Prostate gland (tissue), 2 donors: ENCODE results near the gene FNDC8. TPM values are rescaled to one million over a fixed set of nuclear protein-coding genes. Genes with fewer than 3 reads are reported as not detected.

Source experiments
- DNase-seq: peaks from one replicate; pipeline ENCODE4 v3.0.0-alpha.2; 2019; ENCODE audit warnings: low spot score
- H3K27ac ChIP-seq, 2 donors: fragments of 200-600 bp; sonication (generic); 2 replicates each; pipeline ENCODE4 v1.5.1; 2017 to 2019
- H3K27me3 ChIP-seq: fragments of 200-600 bp; sonication (generic); replicated peaks from 2 replicates; pipeline ENCODE4 v1.5.1; 2019; ENCODE audit not compliant: insufficient read depth
- H3K36me3 ChIP-seq, 2 donors: fragments of 200-600 bp; sonication (generic); 1 replicate in 1 of 2; 2 replicates in 1 of 2; pipeline versions ENCODE4 v1.5.1 to v1.8.1; 2017 to 2019
- H3K4me1 ChIP-seq: fragments of 200-600 bp; sonication (generic); replicated peaks from 2 replicates; pipeline ENCODE4 v1.5.1; 2019
- H3K4me3 ChIP-seq, 2 donors: fragments of 200-600 bp; sonication (generic); 2 replicates each; pipeline ENCODE4 v1.5.1; 2017 to 2019
- H3K9me3 ChIP-seq: fragments of 200-600 bp; sonication (generic); 2 replicates; pipeline ENCODE4 v1.5.1; 2017
- POLR2A ChIP-seq: fragments of 450-650 bp; IDR thresholded peaks from one replicate; pipeline ENCODE4 v1.6.1; 2016; ENCODE audit warnings: antibody characterized with exemption, mild to moderate bottlenecking
- POLR2AphosphoS5 ChIP-seq: sonication (generic); formaldehyde crosslinking; IDR thresholded peaks from one replicate; pipeline ENCODE4 v1.6.1; 2017; ENCODE audit warnings: antibody characterized with exemption
- WGBS: methylation state at CpG from one replicate; pipeline ENCODE4 v1.1.5; 2018; 5-methylcytosine and 5-hydroxymethylcytosine counted together
- intact Hi-C: fragments of 100-400 bp; cut with DNase I; formaldehyde crosslinking; loops from one replicate; pipeline ENCODE4 v1.14.2; 2022
- total RNA-seq, 2 donors: library from RNA; depleted of rRNA; stranded (reverse); fragments of >200 nt; gene quantifications; one replicate each; pipeline ENCODE4 v1.1.0, GENCODE V29; 2016
- TF ChIP-seq, protein P1 (sequence below), 4 experiments: fragments of 200-600 bp in 2 of 4; fragments of 450-650 bp in 2 of 4; sonication (generic) in 2 of 4; IDR thresholded peaks; 1 replicate in 3 of 4; 2 replicates in 1 of 4; pipeline ENCODE4 v1.5.1; 2016 to 2019; ENCODE audit warnings: antibody characterized with exemption in 4 of 4, mild to moderate bottlenecking in 2 of 4, moderate library complexity in 2 of 4

Gene FNDC8
- total RNA-seq, 2 donors from 2014 or later = 4.6 TPM; not detected in 1

DNA sequence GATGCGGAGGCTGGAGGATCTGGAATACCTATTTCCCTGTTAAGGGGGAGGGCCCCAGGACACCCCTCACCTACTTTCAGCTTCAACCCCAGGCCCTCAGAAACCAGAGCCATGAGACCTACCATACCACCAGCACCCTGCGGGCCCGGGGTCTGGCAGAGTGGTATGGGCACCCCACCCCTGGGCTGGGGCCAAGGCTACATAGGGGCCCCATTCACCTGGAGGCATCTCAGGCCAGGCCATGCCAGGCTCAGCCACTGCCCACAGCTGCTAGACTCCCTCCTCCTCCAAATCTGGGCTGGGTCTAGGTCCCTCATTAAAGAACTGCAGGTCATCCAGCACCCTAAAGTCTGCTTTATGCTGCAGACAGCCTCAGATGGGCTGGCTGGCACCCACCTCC, 9.0 kb downstream of the FNDC8 start:
- TF ChIP-seq, protein P1, sequence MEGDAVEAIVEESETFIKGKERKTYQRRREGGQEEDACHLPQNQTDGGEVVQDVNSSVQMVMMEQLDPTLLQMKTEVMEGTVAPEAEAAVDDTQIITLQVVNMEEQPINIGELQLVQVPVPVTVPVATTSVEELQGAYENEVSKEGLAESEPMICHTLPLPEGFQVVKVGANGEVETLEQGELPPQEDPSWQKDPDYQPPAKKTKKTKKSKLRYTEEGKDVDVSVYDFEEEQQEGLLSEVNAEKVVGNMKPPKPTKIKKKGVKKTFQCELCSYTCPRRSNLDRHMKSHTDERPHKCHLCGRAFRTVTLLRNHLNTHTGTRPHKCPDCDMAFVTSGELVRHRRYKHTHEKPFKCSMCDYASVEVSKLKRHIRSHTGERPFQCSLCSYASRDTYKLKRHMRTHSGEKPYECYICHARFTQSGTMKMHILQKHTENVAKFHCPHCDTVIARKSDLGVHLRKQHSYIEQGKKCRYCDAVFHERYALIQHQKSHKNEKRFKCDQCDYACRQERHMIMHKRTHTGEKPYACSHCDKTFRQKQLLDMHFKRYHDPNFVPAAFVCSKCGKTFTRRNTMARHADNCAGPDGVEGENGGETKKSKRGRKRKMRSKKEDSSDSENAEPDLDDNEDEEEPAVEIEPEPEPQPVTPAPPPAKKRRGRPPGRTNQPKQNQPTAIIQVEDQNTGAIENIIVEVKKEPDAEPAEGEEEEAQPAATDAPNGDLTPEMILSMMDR (IDR thresholded peaks at IDR 0.05) = no peak
- no peak for TF ChIP-seq POLR2A
- TF ChIP-seq POLR2AphosphoS5 = no peak
- no peaks in the 10 kb centered on the region for H3K27me3 ChIP-seq
- no peak overlapping the region for H3K27ac ChIP-seq
- 94% methylated on average over 3 of the region's 3 CpGs for WGBS
- peaks cover 0 to 20% of the 10 kb centered on the region in 2 donors for H3K36me3 ChIP-seq
- no peaks in the 10 kb centered on the region for H3K4me1 ChIP-seq
- no peak overlapping the region for H3K4me3 ChIP-seq
- DNase-seq = no peak
- intact Hi-C loops = no loop called here
- no peaks in the 10 kb centered on the region for H3K9me3 ChIP-seq

DNA sequence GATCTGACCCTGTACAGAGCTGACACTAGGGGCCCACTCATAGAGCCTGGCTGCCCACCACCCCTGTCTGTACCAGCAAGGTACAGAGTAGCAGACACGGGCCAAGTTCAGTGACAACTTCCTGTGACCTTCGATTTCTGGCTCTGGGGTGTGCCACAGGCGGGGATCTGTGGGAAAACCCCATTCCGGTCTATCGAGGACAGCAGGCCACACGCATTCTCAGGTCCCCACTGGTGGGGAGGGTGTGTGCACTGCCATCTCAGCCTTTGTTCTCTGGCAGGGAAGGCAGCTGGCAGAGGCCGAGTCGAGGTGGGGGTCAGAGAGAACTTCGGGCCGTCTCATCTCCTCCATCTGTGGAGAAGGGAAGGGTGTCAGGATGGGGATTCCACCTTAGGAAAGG, 10.7 kb downstream of the FNDC8 start:
- no peak overlapping the region for H3K27ac ChIP-seq
- no peak for TF ChIP-seq POLR2A
- TF ChIP-seq POLR2AphosphoS5 = no peak
- TF ChIP-seq, protein P1 (IDR thresholded peaks at IDR 0.05) = no peak
- H3K4me3 ChIP-seq = no peak overlapping the region
- no peaks in the 10 kb centered on the region for H3K9me3 ChIP-seq
- H3K27me3 ChIP-seq = no peaks in the 10 kb centered on the region
- no peak for DNase-seq
- H3K36me3 ChIP-seq = peaks cover 0 to 20% of the 10 kb centered on the region in 2 donors
- H3K4me1 ChIP-seq = no peaks in the 10 kb centered on the region
- intact Hi-C loops = no loop called here
- WGBS = 87% methylated on average over 10 of the region's 10 CpGs

DNA sequence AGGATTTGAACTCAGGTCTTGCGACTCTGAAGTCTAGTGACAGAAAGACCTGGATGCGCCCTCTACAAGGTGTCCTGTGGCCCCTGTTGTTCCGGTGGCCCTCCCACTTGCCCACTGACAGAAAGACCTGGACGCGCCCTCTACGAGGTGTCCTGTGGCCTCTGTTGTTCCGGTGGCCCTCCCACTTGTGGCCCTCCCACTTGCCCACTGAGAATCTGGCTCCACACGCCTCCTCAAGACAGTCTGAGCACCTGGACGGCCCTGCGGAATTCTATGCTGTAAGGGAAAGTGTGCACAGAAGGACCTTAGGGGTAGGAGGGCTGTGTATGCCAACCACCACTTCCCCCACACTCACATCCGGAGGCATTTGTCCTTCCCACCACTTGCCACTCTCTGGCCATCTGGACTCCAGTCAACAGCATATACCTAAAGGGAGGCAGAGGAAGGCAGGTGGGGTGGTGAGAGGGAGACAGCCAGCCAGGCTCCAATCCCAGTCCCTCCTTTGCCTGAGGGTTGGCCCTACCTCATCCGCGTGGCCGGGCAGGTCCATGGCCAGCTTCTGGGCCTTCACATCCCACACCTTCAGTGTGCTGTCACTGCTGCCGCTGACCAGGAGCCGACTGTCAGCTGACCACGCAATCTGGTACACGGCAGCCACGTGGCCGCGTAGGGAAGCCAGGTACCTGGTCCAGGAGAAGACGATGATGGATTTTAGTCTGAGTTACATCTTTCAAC, 11.6 kb downstream of the FNDC8 start:
- H3K4me1 ChIP-seq = no peaks in the 10 kb centered on the region
- intact Hi-C loops = no loop called here
- H3K36me3 ChIP-seq = peaks cover 8 to 20% of the 10 kb centered on the region in 2 donors

DNA sequence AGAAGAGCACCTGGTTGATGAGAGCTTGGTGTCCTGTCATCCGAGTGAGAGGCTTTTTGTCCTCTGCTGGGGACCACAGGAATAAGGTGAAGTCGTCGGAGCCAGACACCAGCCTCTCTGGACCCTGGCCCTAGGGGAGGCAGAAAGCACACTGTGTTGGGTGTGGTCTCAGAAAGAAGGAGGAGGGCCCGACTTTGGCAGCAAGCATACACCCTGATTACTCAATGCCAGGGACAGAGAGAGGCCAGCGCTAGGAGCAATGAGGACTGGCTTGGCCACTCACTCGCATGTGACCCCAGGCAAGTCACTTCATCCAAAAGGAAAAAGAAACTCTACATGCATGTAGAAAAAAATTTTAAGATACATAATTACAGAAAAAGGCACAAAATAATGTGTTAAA, 13.9 kb downstream of the FNDC8 start:
- WGBS = 93% methylated on average over 5 of the region's 6 CpGs

More for the DNA sequence above, 11.6 kb downstream of the FNDC8 start:
- H3K27ac ChIP-seq = no peak overlapping the region
- H3K9me3 ChIP-seq = no peaks in the 10 kb centered on the region
- 91% methylated on average over 18 of the region's 22 CpGs for WGBS
- H3K4me3 ChIP-seq = no peak overlapping the region
- TF ChIP-seq, protein P1 (IDR thresholded peaks at IDR 0.05) = no peak
- H3K27me3 ChIP-seq = no peaks in the 10 kb centered on the region
- DNase-seq = no peak

More for the DNA sequence above, 13.9 kb downstream of the FNDC8 start:
- DNase-seq = no peak
- intact Hi-C loops = no loop called here
- H3K36me3 ChIP-seq = peaks cover 11 to 20% of the 10 kb centered on the region in 2 donors
- no peaks in the 10 kb centered on the region for H3K9me3 ChIP-seq
- no peaks in the 10 kb centered on the region for H3K27me3 ChIP-seq
- no peaks in the 10 kb centered on the region for H3K4me1 ChIP-seq
- H3K4me3 ChIP-seq = no peak overlapping the region
- no peak overlapping the region for H3K27ac ChIP-seq
- TF ChIP-seq POLR2A = no peak
- no peak for TF ChIP-seq POLR2AphosphoS5
- TF ChIP-seq, protein P1 (IDR thresholded peaks at IDR 0.05) = no peak
